SKM-1 treated with dmso at 0.1 percent for 144 hours (cell line): Measurements from ENCODE around the gene AKR1D1.

ENCODE experiments used
- DNase-seq: peaks from one replicate; lab custom pipeline; 2025; ENCODE audit not compliant: unreplicated experiment; lab: John Stamatoyannopoulos, UW

The AKR1D1 gene

GRCh38 chr7:138162236-138162635 is 86.0 kb downstream of the AKR1D1 start:
- DNase-seq = no peak

GRCh38 chr7:138163800-138164199 is 87.5 kb downstream of the AKR1D1 start:
- no peak for DNase-seq

- no peak for DNase-seq
Observed at GRCh38 chr7:138164804-138165203, 88.5 kb downstream of the AKR1D1 start.

DNA sequence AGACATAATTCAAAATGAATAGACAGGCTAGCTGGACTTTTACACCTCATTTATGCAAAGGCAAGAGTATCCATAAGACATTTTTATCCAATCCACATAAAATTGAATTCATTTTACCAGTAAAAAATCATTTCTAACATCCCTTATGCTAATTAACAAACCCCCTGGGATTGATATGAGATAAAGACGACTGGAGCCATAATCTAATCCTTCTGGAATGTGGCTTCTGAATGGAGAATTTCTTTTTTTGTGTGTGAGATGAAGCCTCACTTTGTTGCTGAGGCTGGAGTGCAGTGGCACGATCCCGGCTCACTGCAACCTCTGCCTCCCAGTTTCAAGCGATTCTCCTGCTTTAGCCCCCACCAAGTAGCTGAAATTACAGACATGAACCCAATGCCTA is 90.4 kb downstream of the AKR1D1 start:
- no peak for DNase-seq

GRCh38 chr7:138167222-138167621 is 91.0 kb downstream of the AKR1D1 start:
- DNase-seq = no peak

DNA sequence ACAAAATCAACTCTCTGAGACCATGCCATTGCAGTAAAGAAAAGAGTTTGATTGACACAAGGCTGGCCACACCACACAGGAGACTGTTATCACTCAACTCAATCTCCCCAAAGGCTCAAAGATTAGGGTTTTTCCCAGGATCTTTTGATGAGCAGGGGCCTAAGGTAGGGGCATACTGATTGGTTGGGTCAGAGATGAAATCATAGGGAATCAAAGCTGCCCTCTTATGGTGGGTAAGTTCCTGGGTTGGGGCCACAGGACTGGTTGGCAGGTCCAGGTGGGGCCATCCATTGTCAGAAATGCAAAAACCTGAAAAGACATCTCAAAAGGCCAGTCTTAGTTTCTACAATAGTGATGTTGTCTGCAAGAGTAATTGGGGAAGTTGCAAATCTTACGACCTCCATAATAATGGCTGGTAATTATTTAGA is 91.6 kb downstream of the AKR1D1 start:
- DNase-seq = no peak
